GM23248 (cell line): ENCODE results near the gene CYP26B1. TPM values are rescaled to one million over a fixed set of nuclear protein-coding genes. Genes with fewer than 3 reads are reported as not detected.
A peak's percentile ranks its signal among the peaks of the same experiment; 100 is the strongest.

Source experiments
- DNase-seq: peaks from one replicate; pipeline ENCODE4 v3.0.0-alpha.2; 2015
- H2AFZ ChIP-seq: fragments of 200-600 bp; sonication (generic); 2 replicates; pipeline ENCODE4 v1.6.1; 2016; ENCODE audit warnings: antibody characterized with exemption
- H3F3A ChIP-seq: fragments of 200-600 bp; sonication (generic); 2 replicates; pipeline ENCODE4 v1.6.1; 2016; ENCODE audit warnings: mild to moderate bottlenecking, antibody characterized with exemption, mixed run types; ENCODE audit not compliant: insufficient read depth
- H3K27ac ChIP-seq: fragments of 200-600 bp; sonication (generic); 2 replicates; pipeline ENCODE4 v1.5.1; 2016; ENCODE audit warnings: mild to moderate bottlenecking
- H3K27me3 ChIP-seq: fragments of 200-600 bp; sonication (generic); replicated peaks from 2 replicates; pipeline ENCODE4 v1.6.1; 2016; ENCODE audit warnings: mild to moderate bottlenecking; ENCODE audit not compliant: insufficient read depth
- H3K36me3 ChIP-seq: fragments of 200-600 bp; sonication (generic); 2 replicates; pipeline ENCODE4 v1.6.1; 2016; ENCODE audit warnings: low read depth, mild to moderate bottlenecking
- H3K4me1 ChIP-seq: fragments of 200-600 bp; sonication (generic); 2 replicates; pipeline ENCODE4 v1.6.1; 2016; ENCODE audit warnings: mild to moderate bottlenecking; ENCODE audit not compliant: insufficient read depth
- H3K4me2 ChIP-seq: fragments of 200-600 bp; sonication (generic); one replicate; pipeline ENCODE4 v1.6.1; 2016; ENCODE audit warnings: mild to moderate bottlenecking; ENCODE audit not compliant: unreplicated experiment
- H3K4me3 ChIP-seq: fragments of 200-600 bp; sonication (generic); 2 replicates; pipeline ENCODE4 v1.5.1; 2016; ENCODE audit warnings: mild to moderate bottlenecking
- H3K79me2 ChIP-seq: fragments of 200-600 bp; sonication (generic); 2 replicates; pipeline ENCODE4 v1.6.1; 2016; ENCODE audit warnings: mild to moderate bottlenecking; ENCODE audit not compliant: insufficient read depth
- H3K9ac ChIP-seq: fragments of 200-600 bp; sonication (generic); 2 replicates; pipeline ENCODE4 v1.6.1; 2016; ENCODE audit warnings: mild to moderate bottlenecking
- H3K9me2 ChIP-seq: fragments of 200-600 bp; sonication (generic); 2 replicates; pipeline ENCODE4 v1.6.1; 2016; ENCODE audit warnings: mixed run types, mild to moderate bottlenecking, moderate library complexity; ENCODE audit not compliant: insufficient read depth
- H3K9me3 ChIP-seq: fragments of 200-600 bp; sonication (generic); one replicate; pipeline ENCODE4 v1.6.1; 2017; ENCODE audit warnings: low read depth
- H4K20me1 ChIP-seq: fragments of 200-600 bp; sonication (generic); 2 replicates; pipeline ENCODE4 v1.6.0; 2016; ENCODE audit not compliant: insufficient read depth
- EZH2 ChIP-seq: fragments of 200-600 bp; sonication (generic); IDR thresholded peaks from 2 replicates; pipeline ENCODE4 v1.6.1; 2018; ENCODE audit warnings: antibody characterized with exemption, mild to moderate bottlenecking; ENCODE audit not compliant: insufficient read depth, poor library complexity, severe bottlenecking
- EZH2phosphoT487 ChIP-seq: fragments of 200-600 bp; sonication (generic); IDR thresholded peaks from 2 replicates; pipeline ENCODE4 v1.6.1; 2018; ENCODE audit warnings: antibody characterized with exemption, moderate library complexity, mild to moderate bottlenecking, low read depth; ENCODE audit not compliant: insufficient read depth
- WGBS, 2 experiments: methylation state at CpG; one replicate each; pipeline ENCODE4 v1.1.6; 2015 to 2017; ENCODE audit warnings: low lambda C conversion rate in 2 of 2, low coverage in 1 of 2; ENCODE audit errors: missing lambda C conversion rate in 2 of 2; 5-methylcytosine and 5-hydroxymethylcytosine counted together
- in situ Hi-C: fragments of 300-500 bp; cut with MboI; formaldehyde crosslinking; loops from 2 replicates; pipeline ENCODE4 v1.15.0; 2020
- polyA plus RNA-seq: library from polyadenylated mRNA; unstranded; fragments of >200 nt; fragmentation: Nextera tagmentation; extraction: Ambion mirVana; gene quantifications from 2 replicates; pipeline ENCODE4 v1.2.1, GENCODE V29; 2016
- total RNA-seq: library from RNA; depleted of rRNA; stranded (reverse); fragments of >200 nt; shearing (Covaris generic); gene quantifications from 2 replicates; pipeline ENCODE4 v1.2.3, GENCODE V29; 2014

The CYP26B1 gene
- total and polyA plus RNA-seq, 2 experiments from 2014 or later, result 0.23 to 0.32 TPM

- no peaks in the 10 kb centered on the region for H3K9me3 ChIP-seq
- no peak for DNase-seq
- in situ Hi-C loops, result no loop called here
- H3K36me3 ChIP-seq, result no peaks in the 10 kb centered on the region
- H3K79me2 ChIP-seq, result no peaks in the 10 kb centered on the region
- no peak overlapping the region for H3K4me3 ChIP-seq
- 59 to 69% methylated on average over 2 of the region's 2 CpGs for WGBS, 2 experiments
- no peaks in the 10 kb centered on the region for H3K9me2 ChIP-seq
- H3F3A ChIP-seq, result no peaks in the 10 kb centered on the region
- 0 out of 2 replicates have a peak, but pooled peaks cover 6% of the 10 kb centered on the region for H3K27me3 ChIP-seq
- no peaks in the 10 kb centered on the region for H4K20me1 ChIP-seq
- H3K27ac ChIP-seq, result no peak overlapping the region
- no peak overlapping the region for H3K4me2 ChIP-seq
- TF ChIP-seq EZH2 (no peak), EZH2phosphoT487 (no peak)
- H2AFZ ChIP-seq, result no peak overlapping the region
- peaks cover 11% of the 10 kb centered on the region for H3K4me1 ChIP-seq
- no peak overlapping the region for H3K9ac ChIP-seq
Observed at GRCh38 chr2:72085513-72085912, 62.1 kb downstream of the CYP26B1 start.

GRCh38 chr2:72085036-72085435, 62.6 kb downstream of the CYP26B1 start:
- DNase-seq, result no peak
- no peak overlapping the region for H3K9ac ChIP-seq
- H3K9me3 ChIP-seq, result no peaks in the 10 kb centered on the region
- WGBS, 2 experiments, result 88 to 91% methylated on average over 9 to 10 of the region's 10 CpGs
- no peak overlapping the region for H2AFZ ChIP-seq
- H3K4me3 ChIP-seq, result no peak overlapping the region
- TF ChIP-seq EZH2 (no peak), EZH2phosphoT487 (no peak)
- no peak overlapping the region for H3K4me2 ChIP-seq
- H3K27me3 ChIP-seq, result 0 out of 2 replicates have a peak, but pooled peaks cover 6% of the 10 kb centered on the region
- H3K9me2 ChIP-seq, result no peaks in the 10 kb centered on the region
- H3K36me3 ChIP-seq, result no peaks in the 10 kb centered on the region
- no peaks in the 10 kb centered on the region for H4K20me1 ChIP-seq
- no peak overlapping the region for H3K27ac ChIP-seq
- in situ Hi-C loops, result no loop called here
- H3F3A ChIP-seq, result no peaks in the 10 kb centered on the region
- peaks cover 11% of the 10 kb centered on the region for H3K4me1 ChIP-seq
- no peaks in the 10 kb centered on the region for H3K79me2 ChIP-seq

- Histone ChIP-seq H3K36me3 (no peaks in the 10 kb centered on the region), H3F3A (no peaks in the 10 kb centered on the region), H2AFZ (no peak overlapping the region), H3K4me2 (no peak overlapping the region), H4K20me1 (no peaks in the 10 kb centered on the region), H3K27ac (no peak overlapping the region), H3K27me3 (peaks cover 9% of the 10 kb centered on the region; the same call in 1 of the 2 replicates), H3K9me3 (no peaks in the 10 kb centered on the region), H3K79me2 (no peaks in the 10 kb centered on the region), H3K4me1 (peaks cover 11% of the 10 kb centered on the region), H3K4me3 (no peak overlapping the region), H3K9me2 (no peaks in the 10 kb centered on the region), H3K9ac (no peak overlapping the region)
- WGBS, 2 experiments, result 74 to 83% methylated on average over 6 of the region's 6 CpGs
- TF ChIP-seq EZH2, result no peak
- no peak for TF ChIP-seq EZH2phosphoT487
- in situ Hi-C loops, result no loop called here
- no peak for DNase-seq
Observed at GRCh38 chr2:72084584-72084976, 63.1 kb downstream of the CYP26B1 start.

- Histone ChIP-seq H3K4me2 (no peak overlapping the region), H3K36me3 (no peaks in the 10 kb centered on the region), H4K20me1 (no peaks in the 10 kb centered on the region), H2AFZ (no peak overlapping the region), H3K27ac (no peak overlapping the region), H3K9me2 (no peaks in the 10 kb centered on the region), H3K9ac (no peak overlapping the region), H3F3A (no peaks in the 10 kb centered on the region), H3K27me3 (peaks cover 10% of the 10 kb centered on the region; the same call in 1 of the 2 replicates), H3K4me3 (no peak overlapping the region), H3K79me2 (no peaks in the 10 kb centered on the region), H3K9me3 (no peaks in the 10 kb centered on the region), H3K4me1 (peaks cover 11% of the 10 kb centered on the region)
- DNase-seq, result peak; percentile 9
- in situ Hi-C loops, result no loop called here
- no peak for TF ChIP-seq EZH2
- TF ChIP-seq EZH2phosphoT487, result no peak
- 65 to 75% methylated on average over 22 to 24 of the region's 24 CpGs for WGBS, 2 experiments
Observed at GRCh38 chr2:72083751-72084583, 63.7 kb downstream of the CYP26B1 start.
